SK-N-SH (cell line): ENCODE measurements around the gene LDLRAP1.

Source experiments
- CHD2 ChIP-seq: fragments of 150-350 bp; IDR thresholded peaks from 2 replicates; pipeline ENCODE4 v1.6.1; 2018; ENCODE audit warnings: low read length; ENCODE audit not compliant: partially characterized antibody
- CTCF ChIP-seq: fragments of 200-600 bp; sonication (generic); IDR thresholded peaks from 2 replicates; pipeline ENCODE4 v1.6.1; 2017; ENCODE audit warnings: antibody characterized with exemption, mild to moderate bottlenecking, moderate library complexity
- EZH2phosphoT487 ChIP-seq: fragments of 200-600 bp; sonication (generic); IDR thresholded peaks from 2 replicates; pipeline ENCODE4 v1.6.1; 2017; ENCODE audit warnings: low read depth, mixed run types, mild to moderate bottlenecking, antibody characterized with exemption, moderate library complexity, borderline replicate concordance
- FOXJ3 ChIP-seq: sonication (generic); formaldehyde crosslinking; IDR thresholded peaks from 2 replicates; pipeline ENCODE4 v1.5.1; 2020; ENCODE audit warnings: mild to moderate bottlenecking, missing genetic modification reagents
- IRF3 ChIP-seq: fragments of 150-350 bp; IDR thresholded peaks from 2 replicates; pipeline ENCODE4 v1.6.1; 2016; ENCODE audit warnings: mild to moderate bottlenecking, low read depth, low read length
- MAX ChIP-seq: IDR thresholded peaks from 2 replicates; pipeline ENCODE4 v1.4.0; 2012; ENCODE audit warnings: low read depth
- MXI1 ChIP-seq: IDR thresholded peaks from 2 replicates; pipeline ENCODE4 v1.6.1; 2012; ENCODE audit warnings: mild to moderate bottlenecking, low read depth, low read length, improper control_type of control experiment
- POLR2AphosphoS5 ChIP-seq: IDR thresholded peaks from 2 replicates; pipeline ENCODE4 v1.6.1; 2012; ENCODE audit warnings: low read depth, low read length
- RCOR1 ChIP-seq: fragments of 150-350 bp; IDR thresholded peaks from 2 replicates; pipeline ENCODE4 v1.6.1; 2017; ENCODE audit warnings: antibody characterized with exemption, low read length
- REST ChIP-seq: IDR thresholded peaks from 2 replicates; pipeline ENCODE4 v1.6.1; 2012; ENCODE audit warnings: mild to moderate bottlenecking, low read depth, low read length, moderate library complexity
- RFX5 ChIP-seq: IDR thresholded peaks from 2 replicates; pipeline ENCODE4 v1.6.1; 2012; ENCODE audit warnings: mild to moderate bottlenecking, improper control_type of control experiment, low read length
- TCF12 ChIP-seq: IDR thresholded peaks from 2 replicates; pipeline ENCODE4 v1.4.0; 2012
- USF2 ChIP-seq: fragments of 150-350 bp; IDR thresholded peaks from 2 replicates; pipeline ENCODE4 v1.6.1; 2017; ENCODE audit warnings: antibody characterized with exemption, low read length, low read depth, borderline replicate concordance
- YY1 ChIP-seq: IDR thresholded peaks from 2 replicates; pipeline ENCODE4 v1.4.0; 2012; ENCODE audit warnings: low read depth, mild to moderate bottlenecking

GRCh38 chr1:25573591-25573930 lies 30.2 kb downstream of the LDLRAP1 start:
- TF ChIP-seq CTCF (no peak), USF2 (no peak), YY1 (no peak), RFX5 (no peak), CHD2 (no peak), REST (no peak), FOXJ3 (CRISPR knock-in tag) (no peak), POLR2AphosphoS5 (no peak), IRF3 (no peak), EZH2phosphoT487 (no peak), TCF12 (no peak), MXI1 (no peak), RCOR1 (no peak), MAX (no peak)
